ENCODE measurements around the gene WDR74. TPM values are rescaled to one million over a fixed set of nuclear protein-coding genes. Genes with fewer than 3 reads are reported as not detected.
"Not testable (repeated sequence)": the region's sequence is repeated elsewhere in the genome, so short reads cannot be mapped to it uniquely, and the experiment has no call there.

WDR74 gene
- total RNA-seq, 2 donors from 2014 or later: 90.4 to 136 TPM

DNA sequence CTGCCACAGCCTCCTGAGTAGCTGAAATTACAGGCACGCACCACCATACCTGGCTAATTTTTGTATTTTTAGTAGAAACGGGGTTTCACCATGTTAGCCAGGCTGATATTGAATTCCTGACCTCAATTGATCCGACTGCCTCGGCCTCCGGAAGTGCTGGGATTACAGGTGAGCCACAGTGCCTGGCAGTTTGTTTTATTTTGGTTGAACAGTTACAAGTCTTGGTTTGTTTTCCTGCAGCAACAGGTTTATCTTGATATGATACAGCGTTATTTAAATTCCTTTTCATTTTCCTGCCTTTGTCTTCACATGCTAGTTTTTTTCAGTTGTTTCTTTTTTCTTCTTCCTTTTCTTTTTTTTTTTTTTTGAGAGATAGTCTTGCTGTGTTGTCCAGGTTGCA is 37.3 kb upstream of the WDR74 start:
- Mint-ChIP-seq H3K4me3 (no peak overlapping the region), H3K36me3 (peaks cover under 1% of the 10 kb centered on the region), H3K4me1 (ENCODE audit: low read depth in 2 of 2) (peaks cover 12 to 16% of the 10 kb centered on the region in 2 donors), H3K9me3 (no peaks in the 10 kb centered on the region), H3K27me3 (no peaks in the 10 kb centered on the region), H3K27ac (no peak overlapping the region)
- ATAC-seq (no peak), DNase-seq (ENCODE audit: low spot score) (no peak)

DNA sequence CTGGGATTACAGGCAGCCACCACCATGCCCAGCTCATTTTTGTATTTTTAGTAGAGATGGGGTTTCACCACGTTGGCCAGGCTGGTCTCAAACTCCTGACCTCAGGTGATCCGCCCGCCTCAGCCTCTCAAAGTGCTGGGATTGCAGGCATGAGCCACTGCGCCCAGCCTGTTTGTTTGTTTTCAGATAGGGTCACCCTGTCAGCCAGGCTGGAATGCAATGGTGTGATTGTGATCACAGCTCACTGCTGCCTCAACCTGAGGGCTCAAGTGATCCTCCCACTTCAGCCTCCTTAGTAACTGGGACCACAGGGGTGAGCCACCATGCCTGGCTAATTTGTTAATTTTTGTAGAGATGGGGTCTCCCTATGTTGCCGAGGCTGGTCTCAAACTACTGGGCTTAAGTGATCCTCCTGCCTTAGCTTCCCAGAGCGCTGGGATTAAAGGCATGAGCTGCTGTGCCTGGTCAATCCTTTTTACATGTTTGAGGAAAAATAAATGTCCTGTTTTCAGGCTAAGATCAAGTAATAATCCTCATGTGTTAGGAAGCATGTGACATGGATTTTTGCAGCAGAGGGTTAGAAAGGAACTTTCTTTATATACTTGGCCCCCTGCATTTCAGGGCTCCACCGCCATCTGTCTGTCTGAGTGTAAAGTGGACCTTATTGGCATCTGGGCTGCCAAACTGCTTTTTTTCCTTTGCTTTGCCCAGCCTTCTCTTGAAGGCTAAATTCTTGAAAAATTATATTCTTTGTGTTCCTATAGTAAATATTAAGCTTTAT is 36.5 kb upstream of the WDR74 start:
- DNase-seq (ENCODE audit: low spot score): peak; percentile 37
- H3K36me3 Mint-ChIP-seq: no peaks in the 10 kb centered on the region
- no peaks in the 10 kb centered on the region for H3K9me3 Mint-ChIP-seq
- H3K27me3 Mint-ChIP-seq: no peaks in the 10 kb centered on the region
- no peak overlapping the region for H3K27ac Mint-ChIP-seq
- H3K4me3 Mint-ChIP-seq: no peak overlapping the region
- peaks cover 12 to 15% of the 10 kb centered on the region in 2 donors for H3K4me1 Mint-ChIP-seq (ENCODE audit: low read depth in 2 of 2)
- no peak for ATAC-seq

DNA sequence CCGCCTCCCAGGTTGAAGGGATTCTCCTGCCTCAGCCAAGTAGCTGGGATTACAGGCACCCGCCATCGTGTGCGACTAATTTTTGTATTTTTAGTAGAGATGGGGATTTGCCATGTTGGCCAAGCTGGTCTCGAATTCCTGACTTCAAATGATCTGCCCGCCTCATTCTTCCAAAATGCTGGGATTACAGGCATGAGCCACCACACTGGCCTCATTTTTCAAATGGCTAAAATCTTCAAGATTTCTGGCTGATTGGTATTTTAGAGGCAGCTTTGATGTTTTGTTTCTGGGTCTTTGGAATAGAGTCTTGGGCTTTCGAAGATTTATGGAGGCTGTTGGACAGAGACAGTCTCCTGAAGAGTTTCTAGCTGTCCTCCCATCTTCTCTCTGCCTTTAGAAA is 35.5 kb upstream of the WDR74 start:
- no peaks in the 10 kb centered on the region for H3K27me3 Mint-ChIP-seq
- DNase-seq (ENCODE audit: low spot score) (no peak), ATAC-seq (no peak)
- no peaks in the 10 kb centered on the region for H3K36me3 Mint-ChIP-seq
- H3K4me1 Mint-ChIP-seq (ENCODE audit: low read depth in 2 of 2): peaks cover 4% of the 10 kb centered on the region in 2 donors
- H3K9me3 Mint-ChIP-seq: no peaks in the 10 kb centered on the region
- H3K4me3 Mint-ChIP-seq: no peak overlapping the region
- H3K27ac Mint-ChIP-seq: no peak overlapping the region

DNA sequence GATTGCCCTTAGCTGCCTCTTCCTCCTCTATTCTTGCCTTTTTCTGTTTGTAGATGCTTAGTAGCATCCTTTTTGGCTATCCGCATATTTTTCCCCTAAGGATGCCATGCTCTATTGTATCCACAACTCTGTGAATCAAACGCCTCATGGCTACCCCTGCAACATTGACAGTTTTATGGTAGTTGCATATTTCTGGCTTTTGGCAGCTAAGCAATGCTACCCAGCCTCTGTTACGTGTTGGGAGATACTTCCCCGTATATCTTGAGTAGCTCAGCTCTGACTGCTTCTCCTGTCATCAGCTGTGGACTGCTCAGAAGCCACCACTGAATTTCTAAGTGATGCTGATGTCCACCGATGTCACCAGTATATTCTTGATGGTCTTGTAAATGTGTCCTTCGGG is 26.2 kb upstream of the WDR74 start:
- H3K4me3 Mint-ChIP-seq: no peak overlapping the region
- H3K27ac Mint-ChIP-seq: no peak overlapping the region

DNA sequence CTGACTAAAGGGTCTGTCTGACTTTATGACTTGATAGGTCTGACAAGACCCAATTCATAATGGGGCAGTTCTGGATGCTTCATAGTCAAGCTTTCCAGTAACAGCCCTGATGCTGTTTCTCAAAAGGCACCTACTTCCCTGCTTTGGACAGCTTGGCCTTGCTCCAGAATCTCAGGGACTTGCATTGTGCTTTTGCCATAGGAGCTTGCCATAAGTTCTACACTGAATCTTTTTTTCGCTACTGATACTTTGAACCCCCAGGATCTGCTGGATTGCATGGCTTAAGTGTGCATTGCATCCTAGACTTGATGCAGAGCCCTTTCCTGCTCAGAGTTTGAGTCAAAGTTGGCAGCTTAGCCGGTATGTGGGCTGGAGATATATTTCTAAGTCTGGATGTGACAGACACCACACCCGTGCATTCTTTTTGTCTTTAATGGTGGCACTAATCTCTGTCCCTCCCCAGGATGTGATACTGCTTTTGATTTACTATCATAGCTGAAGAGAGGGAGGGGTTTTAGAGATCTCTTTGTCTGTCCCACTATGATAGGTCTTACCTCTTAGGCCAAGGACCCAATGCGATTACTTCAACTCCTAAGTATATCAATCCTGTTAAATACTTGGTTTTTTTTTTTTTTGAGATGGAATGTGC is 24.4 kb upstream of the WDR74 start:
- no peak overlapping the region for H3K27ac Mint-ChIP-seq
- ATAC-seq (no peak), DNase-seq (ENCODE audit: low spot score) (no peak)
- peaks cover 0 to 2% of the 10 kb centered on the region in 2 donors for H3K27me3 Mint-ChIP-seq
- H3K9me3 Mint-ChIP-seq: no peaks in the 10 kb centered on the region
- no peaks in the 10 kb centered on the region for H3K36me3 Mint-ChIP-seq
- H3K4me3 Mint-ChIP-seq: no peak overlapping the region
- peaks cover 12 to 14% of the 10 kb centered on the region in 2 donors for H3K4me1 Mint-ChIP-seq (ENCODE audit: low read depth in 2 of 2)

More for the DNA sequence above, 26.2 kb upstream of the WDR74 start:
- ATAC-seq: no peak
- no peak for DNase-seq (ENCODE audit: low spot score)
- H3K9me3 Mint-ChIP-seq: no peaks in the 10 kb centered on the region
- peaks cover 0 to 2% of the 10 kb centered on the region in 2 donors for H3K27me3 Mint-ChIP-seq
- H3K4me1 Mint-ChIP-seq (ENCODE audit: low read depth in 2 of 2): peaks cover 10 to 12% of the 10 kb centered on the region in 2 donors
- H3K36me3 Mint-ChIP-seq: no peaks in the 10 kb centered on the region

DNA sequence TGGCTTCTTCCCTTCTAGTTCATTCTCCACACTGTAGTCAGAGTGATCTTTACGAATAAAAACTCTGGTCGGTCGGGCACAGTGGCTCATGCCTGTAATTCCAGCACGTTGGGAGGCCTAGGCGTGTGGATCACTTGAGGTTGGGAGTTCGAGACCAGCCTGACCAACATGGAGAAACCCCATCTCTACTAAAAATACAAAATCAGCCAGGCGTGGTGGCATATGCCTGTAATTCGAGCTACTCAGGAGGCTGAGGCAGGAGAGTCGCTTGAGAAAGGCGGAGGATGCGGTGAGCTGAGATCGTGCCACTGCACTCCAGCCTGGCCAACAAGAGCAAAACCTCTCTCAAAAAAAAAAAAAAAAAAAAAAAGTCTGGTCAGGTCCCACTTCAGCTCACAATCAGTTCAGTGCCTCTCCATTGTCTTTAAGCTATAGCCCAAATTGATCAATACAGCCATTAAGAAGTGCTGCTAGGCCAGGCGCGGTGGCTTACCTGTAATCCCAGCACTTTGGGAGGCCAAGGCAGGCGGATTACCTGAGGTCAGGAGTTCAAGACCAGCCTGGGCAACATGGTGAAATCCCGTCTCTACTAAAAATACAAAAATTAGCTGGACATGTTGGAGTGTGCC is 22.3 kb upstream of the WDR74 start:
- H3K36me3 Mint-ChIP-seq; H3K9me3 Mint-ChIP-seq; H3K27ac Mint-ChIP-seq; H3K27me3 Mint-ChIP-seq; ATAC-seq; H3K4me3 Mint-ChIP-seq; DNase-seq (ENCODE audit: low spot score): not testable (repeated sequence)
- peaks cover 17 to 21% of the 10 kb centered on the region in 2 donors for H3K4me1 Mint-ChIP-seq (ENCODE audit: low read depth in 2 of 2)

DNA sequence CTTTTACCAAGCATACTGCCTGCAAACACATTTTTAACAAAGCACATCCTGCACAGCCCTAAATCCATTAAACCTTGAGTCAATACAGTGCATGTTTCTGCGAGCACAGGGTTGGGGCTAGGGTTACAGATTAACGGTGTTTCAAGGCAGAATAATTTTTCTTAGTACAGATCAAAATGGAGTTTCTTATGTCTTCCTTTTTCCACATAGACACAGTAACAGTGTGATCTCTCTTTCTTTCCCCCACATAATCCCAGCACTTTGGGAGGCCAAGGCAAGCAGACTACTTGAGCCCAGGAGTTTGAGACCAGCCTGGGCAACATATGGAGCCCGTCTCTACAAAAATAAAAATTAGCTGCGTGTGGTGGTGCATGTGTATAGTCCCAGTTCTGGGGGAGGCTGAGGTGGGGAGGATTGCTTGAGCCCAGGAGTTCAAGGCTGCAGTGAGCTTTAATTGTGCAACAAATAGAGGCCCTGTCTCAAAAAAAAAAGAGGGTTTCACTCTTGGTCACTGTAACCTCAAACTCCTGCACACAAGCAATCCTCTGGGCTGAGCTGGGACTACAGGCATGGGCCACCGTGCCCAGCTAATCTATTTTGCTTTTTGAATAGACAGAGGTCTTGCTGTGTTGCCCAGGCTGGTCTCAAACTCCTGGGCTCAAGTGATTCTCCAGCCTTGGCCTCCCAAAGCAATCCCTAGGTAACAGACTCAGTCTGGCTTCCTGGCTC is 21.6 kb upstream of the WDR74 start:
- peaks cover 22 to 27% of the 10 kb centered on the region in 2 donors for H3K4me1 Mint-ChIP-seq (ENCODE audit: low read depth in 2 of 2)
- H3K27me3 Mint-ChIP-seq: peaks cover 7 to 8% of the 10 kb centered on the region in 2 donors
- ATAC-seq (peak; percentile 74), DNase-seq (ENCODE audit: low spot score) (no peak)
- H3K9me3 Mint-ChIP-seq: no peaks in the 10 kb centered on the region
- H3K27ac Mint-ChIP-seq: no peak overlapping the region
- peaks cover 4% of the 10 kb centered on the region for H3K36me3 Mint-ChIP-seq
- H3K4me3 Mint-ChIP-seq: peak overlapping the region; percentile 38

DNA sequence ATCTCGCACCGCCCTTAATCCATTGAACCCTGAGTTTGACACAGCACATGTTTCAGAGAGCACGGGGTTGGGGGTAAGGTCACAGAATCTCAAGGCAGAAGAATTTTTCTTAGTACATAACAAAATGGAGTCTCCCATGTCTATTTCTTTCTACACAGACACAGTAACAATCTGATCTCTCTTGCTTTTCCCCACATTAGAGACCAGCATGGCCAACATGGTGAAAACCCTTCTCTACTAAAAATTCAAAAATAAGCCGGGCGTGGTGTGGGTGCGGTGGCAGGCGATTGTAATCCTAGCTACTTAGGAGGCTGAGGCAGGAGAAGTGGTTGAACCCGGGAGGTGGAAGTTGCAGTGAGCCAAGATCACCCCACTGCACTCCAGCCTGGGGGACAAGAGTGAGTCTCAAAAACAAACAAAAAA is 19.9 kb upstream of the WDR74 start:
- not testable (repeated sequence) for H3K9me3 Mint-ChIP-seq; ATAC-seq; H3K4me3 Mint-ChIP-seq; H3K27me3 Mint-ChIP-seq; H3K27ac Mint-ChIP-seq; DNase-seq (ENCODE audit: low spot score)
- H3K4me1 Mint-ChIP-seq (ENCODE audit: low read depth in 2 of 2): peaks cover 39 to 43% of the 10 kb centered on the region in 2 donors
- H3K36me3 Mint-ChIP-seq: peaks cover 20% of the 10 kb centered on the region

DNA sequence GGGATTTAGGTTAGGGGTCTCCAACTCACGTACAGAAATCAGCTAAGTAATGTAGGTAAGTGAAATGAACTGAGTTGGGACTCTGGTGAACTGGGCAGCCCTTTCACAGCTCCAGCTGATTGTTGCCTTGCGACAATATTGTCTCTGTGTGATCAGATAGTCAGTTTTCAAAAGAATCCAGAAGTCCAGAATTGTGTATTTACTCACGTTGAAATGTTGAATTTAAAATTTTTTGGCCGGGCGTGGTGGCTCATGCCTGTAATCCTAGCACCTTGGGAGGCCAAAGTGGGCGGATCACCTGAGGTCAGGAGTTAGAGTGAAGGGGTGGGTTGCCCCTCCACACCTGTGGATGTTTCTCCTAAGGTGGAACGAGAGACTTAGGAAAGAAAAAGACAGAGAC is 18.8 kb upstream of the WDR74 start:
- Mint-ChIP-seq H3K36me3 (peaks cover 30% of the 10 kb centered on the region), H3K27ac (peak overlapping the region; percentile 69 to 93), H3K27me3 (peaks cover 5 to 7% of the 10 kb centered on the region in 2 donors), H3K4me3 (peak overlapping the region; percentile 95), H3K4me1 (ENCODE audit: low read depth in 2 of 2) (peaks cover 50 to 54% of the 10 kb centered on the region in 2 donors), H3K9me3 (no peaks in the 10 kb centered on the region)
- no peak for DNase-seq (ENCODE audit: low spot score)
- ATAC-seq: no peak

DNA sequence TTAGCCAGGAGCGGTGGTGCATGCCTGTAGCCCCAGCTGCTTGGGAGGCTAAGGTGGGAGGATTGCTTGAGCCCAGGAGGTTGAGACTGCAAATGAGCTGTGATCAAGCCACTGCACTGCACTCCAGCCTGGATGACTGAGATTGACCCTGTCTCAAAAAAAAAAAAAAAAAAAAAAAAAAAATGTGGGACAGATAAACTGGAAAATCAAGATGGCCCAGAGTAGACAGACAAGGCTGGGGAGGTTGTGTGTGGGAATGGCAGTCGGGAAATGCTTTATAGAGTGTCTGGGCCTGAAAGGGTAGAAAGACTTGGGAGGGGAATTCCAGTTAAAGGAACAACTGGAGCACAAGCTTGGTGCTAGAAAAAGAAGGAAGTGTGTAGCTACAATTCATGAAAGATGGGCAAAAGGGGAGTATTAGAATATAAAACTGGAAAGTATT is 18.2 kb upstream of the WDR74 start:
- Mint-ChIP-seq H3K36me3 (peaks cover 37% of the 10 kb centered on the region), H3K4me3 (peak overlapping the region; percentile 95), H3K27me3 (peaks cover 5 to 7% of the 10 kb centered on the region in 2 donors), H3K4me1 (ENCODE audit: low read depth in 2 of 2) (peaks cover 53 to 58% of the 10 kb centered on the region in 2 donors), H3K9me3 (no peaks in the 10 kb centered on the region), H3K27ac (peak overlapping the region; percentile 69 to 93)
- ATAC-seq (no peak), DNase-seq (ENCODE audit: low spot score) (no peak)

DNA sequence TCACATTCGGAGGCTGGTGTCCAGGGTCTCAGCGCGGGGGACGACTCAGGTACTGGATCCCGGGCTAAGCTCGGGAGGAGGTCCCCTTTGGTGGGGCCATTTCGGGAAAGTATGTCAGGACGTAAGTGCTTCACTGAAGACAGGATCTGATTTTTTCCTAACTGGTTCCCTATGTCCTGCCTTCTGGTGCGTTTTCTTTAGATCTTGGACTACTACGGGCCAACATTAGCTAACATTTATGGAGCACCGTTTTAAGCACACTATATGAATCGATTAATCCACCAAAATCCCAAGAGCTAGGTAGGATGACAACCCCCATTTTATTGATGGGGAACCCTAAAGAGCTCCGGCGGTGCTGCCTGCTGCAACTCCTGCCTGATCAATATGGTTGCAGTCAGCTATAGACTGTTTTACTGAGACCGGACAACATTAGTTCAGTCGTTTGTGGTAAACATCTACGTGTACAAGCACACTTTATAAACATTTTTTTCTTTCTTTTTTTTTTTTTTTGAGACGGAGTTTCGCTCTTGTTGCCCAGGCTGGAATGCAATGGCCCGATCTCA is 17.0 kb upstream of the WDR74 start:
- peaks cover 56 to 63% of the 10 kb centered on the region in 2 donors for H3K4me1 Mint-ChIP-seq (ENCODE audit: low read depth in 2 of 2)
- no peaks in the 10 kb centered on the region for H3K9me3 Mint-ChIP-seq
- H3K4me3 Mint-ChIP-seq: peak overlapping the region; percentile 95

DNA sequence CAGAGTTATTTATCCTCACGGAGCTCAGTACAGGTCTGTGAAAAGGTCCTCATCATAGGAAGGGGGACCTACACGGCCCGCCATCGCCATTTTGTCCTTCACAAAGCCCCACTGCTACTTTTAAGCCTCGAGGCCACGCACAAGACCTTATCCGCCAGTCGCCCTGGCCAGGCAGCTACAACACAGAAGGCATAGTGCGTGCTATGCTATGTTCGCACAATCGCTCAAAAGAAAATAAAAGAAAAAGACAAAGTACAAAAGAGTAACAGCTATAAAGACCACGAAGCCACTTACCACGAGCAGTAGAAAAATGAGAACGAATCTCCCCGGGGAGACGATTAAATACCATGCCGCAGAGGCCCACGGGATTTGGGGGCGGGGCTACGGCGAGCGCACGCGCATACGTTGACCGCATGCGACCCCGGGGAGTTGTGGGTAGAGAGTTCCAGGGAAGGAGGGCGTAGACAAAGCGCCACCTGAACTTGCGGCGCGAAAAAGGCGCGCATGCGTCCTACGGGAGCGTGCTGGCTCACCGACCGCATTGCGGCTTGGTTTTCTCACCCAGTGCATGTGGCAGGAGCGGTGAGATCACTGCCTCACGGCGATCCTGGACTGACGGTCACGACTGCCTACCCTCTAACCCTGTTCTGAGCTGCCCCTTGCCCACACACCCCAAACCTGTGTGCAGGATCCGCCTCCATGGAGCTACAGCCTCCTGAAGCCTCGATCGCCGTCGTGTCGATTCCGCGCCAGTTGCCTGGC is 16.4 kb upstream of the WDR74 start:
- Mint-ChIP-seq H3K4me1 (ENCODE audit: low read depth in 2 of 2) (peaks cover 51 to 56% of the 10 kb centered on the region in 2 donors), H3K9me3 (no peaks in the 10 kb centered on the region), H3K4me3 (peak overlapping the region; percentile 95), H3K36me3 (peaks cover 45% of the 10 kb centered on the region), H3K27ac (peak overlapping the region; percentile 90 to 93), H3K27me3 (peaks cover 5 to 7% of the 10 kb centered on the region in 2 donors)
- ATAC-seq (peak; percentile 94 to 95), DNase-seq (ENCODE audit: low spot score) (peak; percentile 99)

More for the DNA sequence above, 17.0 kb upstream of the WDR74 start:
- H3K27ac Mint-ChIP-seq: peak overlapping the region; percentile 90 to 93
- no peak for ATAC-seq
- no peak for DNase-seq (ENCODE audit: low spot score)
- peaks cover 5 to 7% of the 10 kb centered on the region in 2 donors for H3K27me3 Mint-ChIP-seq
- peaks cover 45% of the 10 kb centered on the region for H3K36me3 Mint-ChIP-seq

Measured in natural killer cell treated with Interleukin-12 subunit alpha and Interleukin-12 subunit beta and Interleukin-15 and Interleukin-18, amount 100 ng/mL, for 72 hours (primary cell).